ENCODE data around the gene SCFD2.
"Not testable (repeated sequence)": the region's sequence is repeated elsewhere in the genome, so short reads cannot be mapped to it uniquely, and the experiment has no call there.

Gene SCFD2

DNA sequence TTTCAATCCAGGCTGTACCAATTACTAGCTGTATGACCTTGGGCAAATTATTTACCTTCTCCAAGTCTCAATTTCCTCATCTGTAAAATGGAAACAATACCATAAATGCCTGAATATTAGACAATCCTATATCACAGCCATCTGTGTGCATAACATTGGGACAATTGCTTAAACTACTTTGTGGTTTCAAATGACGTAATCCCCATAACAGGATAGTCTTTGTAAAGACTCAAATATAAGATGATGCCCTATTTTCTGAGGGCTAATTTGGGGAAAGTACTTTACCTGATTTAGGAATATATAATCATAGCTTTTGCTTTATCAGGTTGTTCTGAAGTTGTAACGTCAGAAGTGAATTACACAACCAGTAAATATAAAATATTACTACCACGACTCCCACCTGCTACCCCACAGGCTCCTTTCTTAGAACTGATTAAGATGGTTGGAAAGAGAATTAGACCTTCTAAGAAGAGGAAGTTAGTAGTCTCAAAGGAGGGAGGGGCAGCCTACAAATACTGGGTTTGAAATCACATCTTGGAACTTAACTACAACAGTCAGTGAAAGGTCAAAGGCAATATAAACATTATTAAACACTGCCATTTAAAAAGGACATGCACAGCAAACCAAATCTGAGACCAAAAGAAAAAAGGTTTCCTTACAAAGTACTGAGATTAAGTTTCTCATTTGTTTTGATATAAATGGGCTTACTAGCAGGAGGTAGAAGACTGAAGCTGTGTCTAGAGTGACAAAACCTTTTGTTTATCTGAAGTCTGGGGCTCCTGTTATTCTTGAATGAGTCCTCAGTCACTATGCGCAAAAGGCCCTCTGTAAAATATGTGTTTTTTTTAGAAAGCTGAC lies 215.0 kb downstream of the SCFD2 start:
- no peak for DNase-seq

DNA sequence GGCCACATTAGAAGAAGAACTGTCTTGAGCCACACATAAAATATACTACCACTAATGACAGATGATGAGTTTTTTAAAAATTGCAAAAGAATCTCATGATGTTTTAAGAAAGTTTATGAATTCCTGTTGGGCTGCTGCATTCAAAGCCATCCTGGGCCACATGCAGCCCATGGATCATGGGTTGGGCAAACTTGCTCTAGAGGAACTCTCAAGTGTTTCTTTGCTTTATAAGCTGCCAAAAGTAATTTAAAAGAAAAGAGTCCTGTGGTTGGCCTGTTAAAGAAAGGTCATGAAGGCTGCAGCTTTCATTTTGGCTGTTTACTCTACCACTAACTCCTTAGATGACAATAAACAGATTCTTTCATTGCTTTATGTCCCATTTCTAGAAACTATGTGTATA lies 218.2 kb downstream of the SCFD2 start:
- no peak for DNase-seq
- TF ChIP-seq, protein P1, sequence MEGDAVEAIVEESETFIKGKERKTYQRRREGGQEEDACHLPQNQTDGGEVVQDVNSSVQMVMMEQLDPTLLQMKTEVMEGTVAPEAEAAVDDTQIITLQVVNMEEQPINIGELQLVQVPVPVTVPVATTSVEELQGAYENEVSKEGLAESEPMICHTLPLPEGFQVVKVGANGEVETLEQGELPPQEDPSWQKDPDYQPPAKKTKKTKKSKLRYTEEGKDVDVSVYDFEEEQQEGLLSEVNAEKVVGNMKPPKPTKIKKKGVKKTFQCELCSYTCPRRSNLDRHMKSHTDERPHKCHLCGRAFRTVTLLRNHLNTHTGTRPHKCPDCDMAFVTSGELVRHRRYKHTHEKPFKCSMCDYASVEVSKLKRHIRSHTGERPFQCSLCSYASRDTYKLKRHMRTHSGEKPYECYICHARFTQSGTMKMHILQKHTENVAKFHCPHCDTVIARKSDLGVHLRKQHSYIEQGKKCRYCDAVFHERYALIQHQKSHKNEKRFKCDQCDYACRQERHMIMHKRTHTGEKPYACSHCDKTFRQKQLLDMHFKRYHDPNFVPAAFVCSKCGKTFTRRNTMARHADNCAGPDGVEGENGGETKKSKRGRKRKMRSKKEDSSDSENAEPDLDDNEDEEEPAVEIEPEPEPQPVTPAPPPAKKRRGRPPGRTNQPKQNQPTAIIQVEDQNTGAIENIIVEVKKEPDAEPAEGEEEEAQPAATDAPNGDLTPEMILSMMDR (IDR thresholded peaks at IDR 0.05), result no peak
- H3K27me3 Mint-ChIP-seq (ENCODE audit: low read depth, poor library complexity), result no peaks in the 10 kb centered on the region
- H3K36me3 Mint-ChIP-seq (ENCODE audit: low read depth), result peaks cover 4% of the 10 kb centered on the region
- peaks cover 14% of the 10 kb centered on the region for H3K4me1 Mint-ChIP-seq
- H3K27ac Mint-ChIP-seq, result no peak overlapping the region
- no peak overlapping the region for H3K4me3 Mint-ChIP-seq
- peaks cover 12% of the 10 kb centered on the region for H3K9me3 Mint-ChIP-seq

More for the DNA sequence above, 215.0 kb downstream of the SCFD2 start:
- H3K4me1 Mint-ChIP-seq, result peaks cover 14% of the 10 kb centered on the region
- TF ChIP-seq, protein P1 (IDR thresholded peaks at IDR 0.05), result no peak
- H3K27me3 Mint-ChIP-seq (ENCODE audit: low read depth, poor library complexity), result no peaks in the 10 kb centered on the region
- H3K27ac Mint-ChIP-seq, result peak overlapping the region; percentile 12
- no peak overlapping the region for H3K4me3 Mint-ChIP-seq
- H3K36me3 Mint-ChIP-seq (ENCODE audit: low read depth), result peaks cover 18% of the 10 kb centered on the region
- peaks cover 30% of the 10 kb centered on the region for H3K9me3 Mint-ChIP-seq

DNA sequence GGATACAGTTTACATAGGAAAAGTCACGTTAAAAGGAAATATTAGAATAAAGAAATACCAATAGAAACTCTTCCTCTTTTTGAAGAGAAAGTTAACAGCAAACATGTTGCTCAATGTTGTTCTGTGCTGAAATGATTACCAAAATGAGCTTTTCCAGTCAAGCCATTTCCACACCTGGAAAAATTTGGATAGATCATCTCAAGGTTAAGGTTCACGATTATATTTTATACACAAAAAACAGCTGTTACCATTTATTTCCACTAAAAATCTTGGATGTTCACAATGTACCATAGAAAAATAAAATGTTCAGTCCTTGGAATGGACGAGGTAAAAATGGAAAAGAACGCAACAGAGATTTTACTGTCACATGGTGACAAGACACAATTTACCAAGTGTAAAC lies 218.7 kb downstream of the SCFD2 start:
- TF ChIP-seq, protein P1 (IDR thresholded peaks at IDR 0.05), result no peak
- H3K27me3 Mint-ChIP-seq (ENCODE audit: low read depth, poor library complexity), result no peaks in the 10 kb centered on the region
- no peak overlapping the region for H3K27ac Mint-ChIP-seq
- DNase-seq, result no peak
- H3K9me3 Mint-ChIP-seq, result peaks cover 7% of the 10 kb centered on the region
- H3K36me3 Mint-ChIP-seq (ENCODE audit: low read depth), result peaks cover 4% of the 10 kb centered on the region
- peaks cover 14% of the 10 kb centered on the region for H3K4me1 Mint-ChIP-seq
- no peak overlapping the region for H3K4me3 Mint-ChIP-seq

- H3K4me3 Mint-ChIP-seq, result no peak overlapping the region
- no peak for DNase-seq
- peaks cover 9% of the 10 kb centered on the region for H3K36me3 Mint-ChIP-seq (ENCODE audit: low read depth)
- peaks cover 14% of the 10 kb centered on the region for H3K9me3 Mint-ChIP-seq
- H3K4me1 Mint-ChIP-seq, result no peaks in the 10 kb centered on the region
- TF ChIP-seq, protein P1 (IDR thresholded peaks at IDR 0.05), result no peak
- no peak overlapping the region for H3K27ac Mint-ChIP-seq
- no peaks in the 10 kb centered on the region for H3K27me3 Mint-ChIP-seq (ENCODE audit: low read depth, poor library complexity)
These were observed 224.6 kb downstream of the SCFD2 start for GRCh38 chr4:53141308-53141707.

DNA sequence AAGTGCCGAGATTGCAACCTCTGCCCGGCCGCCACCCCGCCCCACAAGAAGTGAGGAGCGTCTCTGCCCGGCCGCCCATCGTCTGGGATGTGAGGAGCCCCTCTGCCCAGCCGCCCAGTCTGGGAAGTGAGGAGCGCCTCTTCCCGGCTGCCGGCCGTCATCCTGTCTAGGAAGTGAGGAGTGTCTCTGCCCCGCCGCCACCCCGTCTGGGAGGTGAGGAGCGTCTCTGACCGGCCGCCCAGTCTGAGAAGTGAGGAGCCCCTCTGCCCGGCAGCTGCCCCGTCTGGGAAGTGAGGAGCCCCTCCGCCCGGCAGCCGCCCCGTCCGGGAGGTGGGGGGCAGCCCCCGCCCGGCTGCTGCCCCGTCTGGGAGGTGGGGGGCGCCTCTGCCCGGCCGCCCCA lies 226.6 kb downstream of the SCFD2 start:
- not testable (repeated sequence) for H3K4me1 Mint-ChIP-seq; DNase-seq; H3K4me3 Mint-ChIP-seq; H3K27me3 Mint-ChIP-seq (ENCODE audit: low read depth, poor library complexity); H3K36me3 Mint-ChIP-seq (ENCODE audit: low read depth); H3K27ac Mint-ChIP-seq
- H3K9me3 Mint-ChIP-seq, result peaks cover 14% of the 10 kb centered on the region

DNA sequence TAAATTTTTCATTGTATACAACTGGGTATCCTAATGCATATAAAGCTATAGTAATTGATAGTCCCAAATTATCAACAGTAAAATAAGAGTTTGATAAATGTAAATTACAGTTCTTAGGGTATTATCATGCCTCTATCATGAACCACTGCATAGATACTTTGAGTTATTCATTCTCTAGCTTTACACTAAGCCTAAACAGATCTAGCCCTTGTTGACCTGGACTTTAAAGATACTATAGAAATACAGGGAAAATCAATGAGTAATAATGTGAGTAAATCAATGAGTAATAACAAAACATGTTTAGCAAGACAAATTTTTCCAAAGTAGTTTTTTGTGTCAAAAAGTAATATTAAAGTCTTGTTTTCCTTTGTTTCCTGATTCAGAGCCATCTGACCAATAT lies 228.4 kb downstream of the SCFD2 start:
- H3K27ac Mint-ChIP-seq, result no peak overlapping the region
- H3K9me3 Mint-ChIP-seq, result peaks cover 14% of the 10 kb centered on the region
- TF ChIP-seq, protein P1 (IDR thresholded peaks at IDR 0.05), result no peak
- H3K36me3 Mint-ChIP-seq (ENCODE audit: low read depth), result peaks cover 9% of the 10 kb centered on the region
- no peaks in the 10 kb centered on the region for H3K27me3 Mint-ChIP-seq (ENCODE audit: low read depth, poor library complexity)
- no peak overlapping the region for H3K4me3 Mint-ChIP-seq
- no peak for DNase-seq
- H3K4me1 Mint-ChIP-seq, result no peaks in the 10 kb centered on the region

All from nephron progenitor cell (in vitro differentiated cells).